ACC112 (cell line): Measurements from ENCODE around the gene UBE2J2.

Source experiments
- H2AFZ ChIP-seq: fragments of 200-600 bp; sonication (generic); one replicate; pipeline ENCODE4 v1.6.0; 2017; ENCODE audit warnings: antibody characterized with exemption, low read length; ENCODE audit not compliant: unreplicated experiment
- H3K27ac ChIP-seq: fragments of 200-600 bp; sonication (generic); 2 replicates; pipeline ENCODE4 v1.5.1; 2014; ENCODE audit warnings: low read depth, mild to moderate bottlenecking, antibody characterized with exemption, low read length, moderate library complexity
- H3K27me3 ChIP-seq: fragments of 200-600 bp; sonication (generic); 2 replicates; pipeline ENCODE4 v1.6.1; 2014; ENCODE audit warnings: mild to moderate bottlenecking, antibody characterized with exemption, low read length, moderate library complexity, mixed read lengths; ENCODE audit not compliant: insufficient read depth
- H3K36me3 ChIP-seq: fragments of 200-600 bp; sonication (generic); 2 replicates; pipeline ENCODE4 v1.6.1; 2016; ENCODE audit warnings: mild to moderate bottlenecking, antibody characterized with exemption, low read length, moderate library complexity, mixed read lengths; ENCODE audit not compliant: insufficient read depth
- H3K4me1 ChIP-seq: fragments of 200-600 bp; sonication (generic); one replicate; pipeline ENCODE4 v1.6.1; 2016; ENCODE audit warnings: low read length, mixed read lengths; ENCODE audit not compliant: insufficient read depth, unreplicated experiment, control insufficient read depth
- H3K4me3 ChIP-seq: fragments of 200-600 bp; sonication (generic); 2 replicates; pipeline ENCODE4 v1.5.1; 2014; ENCODE audit warnings: mild to moderate bottlenecking, low read depth, low read length
- H3K79me2 ChIP-seq: fragments of 200-600 bp; sonication (generic); one replicate; pipeline ENCODE4 v1.6.0; 2016; ENCODE audit warnings: low read length; ENCODE audit not compliant: control insufficient read depth, unreplicated experiment, insufficient read depth

Gene UBE2J2

DNA sequence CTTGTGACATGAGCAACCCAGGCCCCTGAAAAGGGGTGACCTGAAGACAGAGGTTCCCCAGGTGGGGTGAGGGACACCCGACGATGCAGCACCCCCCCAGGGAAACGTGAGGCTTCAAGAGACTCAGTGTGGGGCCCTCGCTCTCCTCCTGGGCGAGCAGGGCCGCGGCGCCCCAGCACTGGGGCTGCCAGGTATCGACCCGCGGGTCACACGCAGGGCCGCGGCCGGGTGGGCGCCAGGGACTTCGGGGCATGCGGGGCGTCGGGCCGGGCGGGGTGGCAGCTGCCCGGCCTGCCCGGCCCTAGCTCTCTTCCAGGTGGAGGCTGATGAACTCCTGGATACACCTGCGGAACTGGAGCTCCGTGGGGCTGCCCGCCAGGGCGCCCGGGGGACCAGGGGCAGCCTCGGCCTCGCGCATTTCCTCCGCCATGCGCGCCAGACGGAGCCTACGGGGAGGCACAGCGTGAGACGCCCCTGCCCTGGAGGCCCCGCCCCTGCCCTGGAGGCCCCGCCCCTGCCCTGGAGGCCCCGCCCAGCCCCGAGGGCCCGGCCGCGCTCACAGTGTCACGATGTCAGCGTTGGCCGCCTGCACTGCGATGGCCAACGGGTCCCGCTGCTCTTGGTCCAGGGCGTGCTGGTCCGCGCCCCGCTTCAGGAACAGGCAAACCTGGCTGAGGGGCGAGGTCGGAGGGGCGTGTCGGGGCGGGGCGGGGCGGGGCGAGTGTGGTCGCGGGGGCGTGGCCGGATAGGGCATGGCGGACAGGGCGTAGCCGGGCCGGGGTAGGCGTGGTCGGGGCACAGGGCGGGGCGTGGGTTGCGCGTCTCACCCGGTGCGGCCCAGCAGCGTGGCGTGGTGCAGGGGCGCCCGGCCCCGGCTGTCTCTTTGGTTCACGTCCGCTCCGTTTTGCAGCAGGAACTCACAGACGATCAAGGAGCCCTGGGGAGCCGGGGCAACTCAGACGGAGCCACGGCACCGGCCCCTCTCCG lies 19.9 kb upstream of the UBE2J2 start:
- Histone ChIP-seq H2AFZ (no peak overlapping the region), H3K27me3 (no peaks in the 10 kb centered on the region), H3K79me2 (no peaks in the 10 kb centered on the region), H3K36me3 (no peaks in the 10 kb centered on the region), H3K27ac (no peak overlapping the region), H3K4me3 (no peak overlapping the region), H3K4me1 (peaks cover 10% of the 10 kb centered on the region)

DNA sequence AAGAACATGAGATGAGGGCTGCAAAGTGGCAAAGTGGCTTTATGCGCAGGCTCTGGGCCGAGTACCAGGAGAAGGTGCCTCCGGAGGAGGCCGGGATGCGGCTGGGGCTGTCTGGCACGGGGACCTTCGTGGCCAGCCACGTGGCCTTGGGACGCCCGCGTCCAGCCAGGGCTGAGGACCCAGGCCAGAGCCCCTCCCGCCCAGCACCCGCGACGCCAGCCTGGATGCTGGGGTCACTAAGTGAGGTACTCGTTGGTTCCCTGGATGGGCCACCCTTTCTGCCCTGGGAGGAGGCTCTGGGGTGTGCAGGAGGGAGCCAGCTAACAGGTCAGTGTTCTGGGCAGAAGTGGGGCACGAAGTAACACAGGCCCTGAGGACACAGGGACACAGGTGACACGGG lies 19.2 kb upstream of the UBE2J2 start:
- Histone ChIP-seq H3K79me2 (no peaks in the 10 kb centered on the region), H3K27me3 (no peaks in the 10 kb centered on the region), H2AFZ (no peak overlapping the region), H3K4me1 (peaks cover 10% of the 10 kb centered on the region), H3K27ac (no peak overlapping the region), H3K4me3 (no peak overlapping the region), H3K36me3 (no peaks in the 10 kb centered on the region)

DNA sequence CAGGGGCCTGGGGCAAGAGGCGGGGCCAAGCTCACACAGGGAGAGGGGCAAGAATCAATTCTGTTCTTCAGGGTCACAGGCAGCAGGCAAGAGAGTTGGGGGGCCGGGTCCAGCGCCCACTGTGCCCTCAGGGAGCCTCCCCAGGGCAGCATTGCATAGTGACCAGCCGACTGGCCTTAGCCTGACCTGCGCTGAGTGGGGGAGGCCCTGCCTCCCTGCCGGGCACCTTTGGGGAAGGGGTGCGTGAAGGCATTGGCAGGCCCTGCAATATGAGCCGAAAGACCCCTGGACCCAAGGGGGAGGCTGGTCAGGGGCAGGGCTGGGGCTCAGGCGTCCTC lies 18.8 kb upstream of the UBE2J2 start:
- no peak overlapping the region for H3K27ac ChIP-seq
- peaks cover 10% of the 10 kb centered on the region for H3K4me1 ChIP-seq
- H2AFZ ChIP-seq = no peak overlapping the region
- no peaks in the 10 kb centered on the region for H3K79me2 ChIP-seq
- H3K27me3 ChIP-seq = no peaks in the 10 kb centered on the region
- no peaks in the 10 kb centered on the region for H3K36me3 ChIP-seq
- H3K4me3 ChIP-seq = no peak overlapping the region

DNA sequence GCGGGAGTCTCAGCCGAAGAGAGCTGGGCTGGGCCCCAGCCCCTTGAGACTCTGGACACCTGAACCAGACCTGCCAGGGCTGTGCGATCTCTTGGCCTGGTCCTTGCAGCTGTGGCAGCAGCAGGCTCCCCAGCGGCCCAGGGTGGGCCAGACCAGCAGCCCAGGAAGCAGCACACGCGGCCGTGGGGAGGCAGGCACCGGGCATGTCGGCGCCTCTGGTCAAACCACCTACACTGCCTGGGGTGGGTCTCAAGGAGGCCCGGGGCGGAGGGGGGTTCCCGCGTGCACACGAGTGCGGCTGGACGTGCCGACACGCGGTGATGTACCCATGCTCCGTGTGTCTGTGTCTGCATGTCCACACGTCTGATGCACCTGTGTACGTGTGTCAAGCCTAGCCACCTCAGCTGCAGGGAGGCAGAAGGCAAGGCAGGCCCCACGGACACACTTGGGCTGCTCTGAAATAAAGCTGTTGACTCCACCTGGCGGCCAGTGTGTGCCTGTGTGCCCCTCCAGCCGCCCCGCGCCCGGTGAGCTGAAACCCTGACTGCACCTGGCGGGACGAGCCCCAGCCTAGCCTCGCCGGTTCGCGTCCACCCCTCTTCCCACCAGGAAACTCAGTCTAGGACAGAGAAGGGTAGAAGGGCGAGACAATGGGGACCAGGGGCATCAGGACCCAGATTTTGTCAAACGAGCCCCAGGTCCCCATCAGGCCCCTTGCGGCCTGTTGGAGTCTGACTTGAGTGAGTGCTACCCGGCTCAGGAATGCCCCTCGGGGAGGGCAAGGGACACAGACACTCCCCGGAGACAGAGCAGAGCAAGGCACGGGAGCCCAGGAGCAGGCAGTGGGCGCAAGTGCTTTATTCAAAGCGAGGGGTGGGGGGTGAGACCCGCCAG lies 18.1 kb upstream of the UBE2J2 start:
- Histone ChIP-seq H3K79me2 (no peaks in the 10 kb centered on the region), H3K36me3 (no peaks in the 10 kb centered on the region), H3K4me1 (peaks cover 10% of the 10 kb centered on the region), H3K4me3 (no peak overlapping the region), H3K27me3 (no peaks in the 10 kb centered on the region), H3K27ac (no peak overlapping the region), H2AFZ (no peak overlapping the region)

DNA sequence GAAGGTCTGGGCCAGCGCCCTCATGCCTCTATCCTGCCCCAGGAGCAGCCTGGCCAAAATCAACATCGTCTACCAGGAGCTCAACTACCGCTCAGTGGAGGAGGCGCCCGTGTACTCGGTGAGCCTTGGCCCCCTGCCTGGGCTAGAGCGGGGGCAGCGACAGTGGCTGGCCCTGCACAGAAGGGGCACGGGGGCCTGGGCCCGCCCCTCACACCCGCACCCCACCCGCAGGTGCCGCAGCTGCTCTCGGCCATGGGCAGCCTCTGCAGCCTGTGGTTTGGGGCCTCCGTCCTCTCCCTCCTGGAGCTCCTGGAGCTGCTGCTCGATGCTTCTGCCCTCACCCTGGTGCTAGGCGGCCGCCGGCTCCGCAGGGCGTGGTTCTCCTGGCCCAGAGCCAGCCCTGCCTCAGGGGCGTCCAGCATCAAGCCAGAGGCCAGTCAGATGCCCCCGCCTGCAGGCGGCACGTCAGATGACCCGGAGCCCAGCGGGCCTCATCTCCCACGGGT lies 17.4 kb upstream of the UBE2J2 start:
- H2AFZ ChIP-seq = no peak overlapping the region
- H3K36me3 ChIP-seq = no peaks in the 10 kb centered on the region
- no peaks in the 10 kb centered on the region for H3K27me3 ChIP-seq
- H3K27ac ChIP-seq = no peak overlapping the region
- peaks cover 10% of the 10 kb centered on the region for H3K4me1 ChIP-seq
- no peak overlapping the region for H3K4me3 ChIP-seq
- no peaks in the 10 kb centered on the region for H3K79me2 ChIP-seq

DNA sequence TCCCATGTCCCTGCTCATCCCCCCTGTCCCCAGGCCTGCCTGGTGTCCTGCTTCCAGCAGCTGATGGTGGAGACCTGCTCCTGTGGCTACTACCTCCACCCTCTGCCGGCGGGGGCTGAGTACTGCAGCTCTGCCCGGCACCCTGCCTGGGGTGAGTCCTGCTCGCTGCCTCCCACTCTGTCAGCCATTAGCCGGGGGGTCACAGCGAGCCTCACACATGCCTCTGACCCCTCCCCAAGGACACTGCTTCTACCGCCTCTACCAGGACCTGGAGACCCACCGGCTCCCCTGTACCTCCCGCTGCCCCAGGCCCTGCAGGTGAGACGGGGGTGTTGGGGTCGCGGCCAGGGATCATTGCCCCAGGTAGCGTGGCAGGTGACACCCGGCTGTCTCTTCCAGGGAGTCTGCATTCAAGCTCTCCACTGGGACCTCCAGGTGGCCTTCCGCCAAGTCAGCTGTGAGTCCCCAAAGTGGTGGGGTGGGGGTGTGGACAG lies 16.6 kb upstream of the UBE2J2 start:
- Histone ChIP-seq H3K27ac (no peak overlapping the region), H3K4me1 (peaks cover 10% of the 10 kb centered on the region), H3K36me3 (no peaks in the 10 kb centered on the region), H3K27me3 (no peaks in the 10 kb centered on the region), H3K79me2 (no peaks in the 10 kb centered on the region), H3K4me3 (no peak overlapping the region), H2AFZ (no peak overlapping the region)

DNA sequence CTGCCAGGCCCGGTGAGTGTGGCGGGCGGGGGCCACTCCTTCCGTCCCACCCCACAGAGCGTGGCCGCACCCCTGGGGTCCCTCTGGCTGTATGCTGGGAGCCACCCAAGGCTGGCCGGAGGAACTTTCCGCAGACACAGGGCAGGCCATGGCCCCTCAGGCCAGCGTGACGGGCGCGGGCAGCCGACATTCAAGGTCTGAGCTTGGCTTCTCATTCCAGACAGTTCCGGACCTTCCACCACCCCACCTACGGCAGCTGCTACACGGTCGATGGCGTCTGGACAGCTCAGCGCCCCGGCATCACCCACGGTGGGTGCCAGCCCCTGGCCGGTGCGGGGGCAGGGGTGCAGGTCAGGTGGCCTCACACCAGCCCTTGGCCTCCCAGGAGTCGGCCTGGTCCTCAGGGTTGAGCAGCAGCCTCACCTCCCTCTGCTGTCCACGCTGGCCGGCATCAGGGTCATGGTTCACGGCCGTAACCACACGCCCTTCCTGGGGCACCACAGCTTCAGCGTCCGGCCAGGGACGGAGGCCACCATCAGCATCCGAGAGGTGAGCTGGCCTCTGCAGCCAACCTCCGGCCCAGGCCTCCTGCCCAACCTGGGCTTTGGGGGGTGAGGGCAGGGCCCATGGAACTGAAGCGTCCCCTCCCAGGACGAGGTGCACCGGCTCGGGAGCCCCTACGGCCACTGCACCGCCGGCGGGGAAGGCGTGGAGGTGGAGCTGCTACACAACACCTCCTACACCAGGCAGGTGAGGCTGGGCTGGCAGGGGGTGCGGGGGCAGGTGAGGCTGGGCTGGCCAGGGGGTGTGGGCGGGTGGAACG lies 13.8 kb upstream of the UBE2J2 start:
- Histone ChIP-seq H3K79me2 (no peaks in the 10 kb centered on the region), H3K27ac (no peak overlapping the region), H3K4me1 (peaks cover 10% of the 10 kb centered on the region), H3K4me3 (no peak overlapping the region), H3K36me3 (no peaks in the 10 kb centered on the region), H3K27me3 (no peaks in the 10 kb centered on the region), H2AFZ (no peak overlapping the region)

DNA sequence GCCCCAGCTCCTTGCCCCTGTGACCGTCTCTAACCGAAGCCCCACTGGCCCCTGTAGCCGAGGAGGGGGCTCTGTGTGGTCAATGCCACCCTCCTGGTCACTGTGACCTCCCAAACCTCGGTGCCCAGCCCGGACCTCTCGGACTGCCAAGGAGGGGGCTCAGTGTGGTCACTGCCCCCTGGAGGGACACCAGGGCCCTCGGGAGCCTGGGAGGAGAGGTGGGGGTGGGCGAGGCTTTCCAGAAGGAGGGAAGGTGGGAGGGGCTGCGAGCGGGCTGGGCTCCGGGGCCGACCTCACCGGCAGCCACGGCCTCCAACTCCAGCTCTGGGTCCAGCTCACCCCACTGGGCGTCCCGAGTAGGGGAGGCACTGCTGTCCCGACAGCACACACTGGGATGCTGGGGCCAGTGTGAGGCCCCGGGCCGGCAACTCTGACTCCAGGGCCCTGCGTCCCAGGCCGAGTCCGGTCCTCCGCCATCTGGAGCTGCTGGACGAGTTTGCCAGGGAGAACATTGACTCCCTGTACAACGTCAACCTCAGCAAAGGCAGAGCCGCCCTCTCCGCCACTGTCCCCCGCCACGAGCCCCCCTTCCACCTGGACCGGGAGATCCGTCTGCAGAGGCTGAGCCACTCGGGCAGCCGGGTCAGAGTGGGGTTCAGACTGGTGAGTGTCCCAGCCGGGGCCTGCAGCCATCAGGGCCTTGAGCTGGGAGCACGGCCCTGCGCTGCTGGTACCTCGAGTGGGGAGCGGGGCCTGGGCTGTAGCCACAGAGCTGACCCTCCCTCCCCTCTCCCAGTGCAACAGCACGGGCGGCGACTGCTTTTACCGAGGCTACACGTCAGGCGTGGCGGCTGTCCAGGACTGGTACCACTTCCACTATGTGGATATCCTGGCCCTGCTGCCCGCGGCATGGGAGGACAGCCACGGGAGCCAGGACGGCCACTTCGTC lies 12.9 kb upstream of the UBE2J2 start:
- no peak overlapping the region for H3K4me3 ChIP-seq
- H3K36me3 ChIP-seq = no peaks in the 10 kb centered on the region
- H2AFZ ChIP-seq = no peak overlapping the region
- H3K27me3 ChIP-seq = no peaks in the 10 kb centered on the region
- no peaks in the 10 kb centered on the region for H3K79me2 ChIP-seq
- no peak overlapping the region for H3K27ac ChIP-seq
- peaks cover 12% of the 10 kb centered on the region for H3K4me1 ChIP-seq

DNA sequence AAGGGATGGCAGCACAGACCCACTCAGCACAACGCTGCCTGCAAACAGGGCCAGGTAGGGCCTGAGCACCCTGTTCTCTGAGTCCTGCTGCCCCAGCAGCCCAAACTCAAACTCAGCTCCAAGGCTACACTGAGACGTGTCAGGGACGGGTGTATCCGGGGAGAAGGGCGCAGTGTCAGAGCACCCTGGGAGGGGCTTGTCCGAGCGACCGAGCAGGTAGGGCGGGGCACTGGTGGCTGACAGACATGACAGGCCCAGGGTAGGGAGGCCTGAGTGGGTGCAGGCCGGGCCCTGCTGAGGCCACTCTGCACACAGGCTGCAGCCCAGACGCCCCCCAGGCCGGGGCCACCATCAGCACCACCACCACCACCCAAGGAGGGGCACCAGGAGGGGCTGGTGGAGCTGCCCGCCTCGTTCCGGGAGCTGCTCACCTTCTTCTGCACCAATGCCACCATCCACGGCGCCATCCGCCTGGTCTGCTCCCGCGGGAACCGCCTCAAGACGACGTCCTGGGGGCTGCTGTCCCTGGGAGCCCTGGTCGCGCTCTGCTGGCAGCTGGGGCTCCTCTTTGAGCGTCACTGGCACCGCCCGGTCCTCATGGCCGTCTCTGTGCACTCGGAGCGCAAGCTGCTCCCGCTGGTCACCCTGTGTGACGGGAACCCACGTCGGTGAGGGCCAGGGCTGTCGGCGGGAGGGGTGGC lies 12.1 kb upstream of the UBE2J2 start:
- Histone ChIP-seq H3K27me3 (no peaks in the 10 kb centered on the region), H3K4me1 (peaks cover 4% of the 10 kb centered on the region), H3K36me3 (no peaks in the 10 kb centered on the region), H3K79me2 (no peaks in the 10 kb centered on the region), H2AFZ (no peak overlapping the region), H3K4me3 (no peak overlapping the region), H3K27ac (no peak overlapping the region)
